Panc1 (cell line): Measurements from ENCODE around the gene HDDC2. TPM values are rescaled to one million over a fixed set of nuclear protein-coding genes. Genes with fewer than 3 reads are reported as not detected.

Experiments used
- ATAC-seq: fragments of 200-7000 bp; cut with Tn5 transposase; 2 replicates; pipeline ENCODE4 v1.9.1; 2020; ENCODE audit warnings: mild to moderate bottlenecking, moderate library complexity
- BruUV-seq: library from RNA; stranded (reverse); fragments of 400-500 nt; replicated peaks from 2 replicates; lab custom pipeline; 2021; lab: Mats Ljungman, UMichigan
- CTCF ChIA-PET: fragments of 300-600 bp; sonication (Branson Sonifier 250); formaldehyde crosslinking; loops from one replicate; lab custom pipeline; 2022; ENCODE audit warnings: antibody characterized with exemption; lab: Charles Lee
- POLR2A ChIA-PET: fragments of 300-600 bp; sonication (Branson Sonifier 250); formaldehyde crosslinking; loops from one replicate; lab custom pipeline; 2022; ENCODE audit warnings: antibody characterized with exemption; lab: Charles Lee
- DNase-seq: peaks from one replicate; pipeline ENCODE4 v3.0.0-alpha.2; 2010; ENCODE audit warnings: low read depth, low spot score
- H3K27ac ChIP-seq: 2 replicates; pipeline ENCODE4 v1.5.1; 2011; ENCODE audit warnings: mild to moderate bottlenecking, low read length, inconsistent platforms
- H3K27me3 ChIP-seq: fragments of 200-500 bp; sonication (Bioruptor generic); 2 replicates; pipeline ENCODE4 v1.6.0; 2014; ENCODE audit warnings: low read length, inconsistent platforms; ENCODE audit not compliant: control insufficient read depth, insufficient read depth
- H3K36me3 ChIP-seq: fragments of 200-500 bp; sonication (Bioruptor generic); 2 replicates; pipeline ENCODE4 v1.5.1; 2014; ENCODE audit warnings: inconsistent platforms, mild to moderate bottlenecking, low read length, moderate library complexity; ENCODE audit not compliant: control insufficient read depth, insufficient read depth
- H3K4me1 ChIP-seq: 2 replicates; pipeline ENCODE4 v1.5.1; 2011; ENCODE audit warnings: inconsistent platforms, mild to moderate bottlenecking, low read length, moderate library complexity; ENCODE audit not compliant: control insufficient read depth, insufficient read depth
- H3K4me3 ChIP-seq, 2 experiments: 2 replicates each; pipeline ENCODE4 v1.5.1; 2011 to 2012; ENCODE audit warnings: low read depth in 2 of 2, low read length in 2 of 2, mild to moderate bottlenecking in 2 of 2, inconsistent platforms in 1 of 2, moderate library complexity in 1 of 2
- H3K9me3 ChIP-seq: fragments of 200-500 bp; sonication (Bioruptor generic); 2 replicates; pipeline ENCODE4 v1.5.1; 2014; ENCODE audit warnings: low read depth, mild to moderate bottlenecking, inconsistent platforms, low read length, moderate library complexity; ENCODE audit not compliant: control insufficient read depth, insufficient read depth
- CTCF ChIP-seq: fragments of 450-650 bp; IDR thresholded peaks from 2 replicates; pipeline ENCODE4 v1.5.1; 2017; ENCODE audit warnings: mild to moderate bottlenecking
- POLR2AphosphoS5 ChIP-seq: IDR thresholded peaks from 2 replicates; pipeline ENCODE4 v1.6.1; 2012; ENCODE audit warnings: mild to moderate bottlenecking, low read depth, low read length, moderate library complexity
- REST ChIP-seq, 2 experiments: IDR thresholded peaks; 2 replicates each; pipeline ENCODE4 v1.6.1; 2011 to 2012; ENCODE audit warnings: low read depth in 2 of 2, control low read depth in 1 of 2, low read length in 1 of 2, mild to moderate bottlenecking in 1 of 2, moderate library complexity in 1 of 2; ENCODE audit not compliant: insufficient read depth in 1 of 2
- SIN3A ChIP-seq: IDR thresholded peaks from 2 replicates; pipeline ENCODE4 v1.6.1; 2012; ENCODE audit warnings: low read depth, mild to moderate bottlenecking, low read length, moderate library complexity, borderline replicate concordance; ENCODE audit not compliant: insufficient read depth
- TCF7L2 ChIP-seq: IDR thresholded peaks from 2 replicates; pipeline ENCODE4 v1.6.1; 2011; ENCODE audit warnings: mild to moderate bottlenecking, low read depth, low read length, inconsistent platforms
- in situ Hi-C: cut with HindIII; loops from 2 replicates; pipeline ENCODE4 v1.10.0; 2016; ENCODE audit warnings: low sequenced_read_pairs, low pct_unique_long_range_greater_than_20kb
- intact Hi-C: fragments of 100-400 bp; cut with micrococcal nuclease; formaldehyde crosslinking; loops from one replicate; pipeline ENCODE4 v1.10.0; 2022; ENCODE audit not compliant: unreplicated experiment
- total RNA-seq: library from RNA; stranded (reverse); gene quantifications from one replicate; pipeline ENCODE4 v1.2.1, GENCODE V29; 2021; ENCODE audit not compliant: unreplicated experiment

Gene HDDC2
- total RNA-seq, 1 experiment from 2014 or later = 88.8 TPM

GRCh38 chr6:125262016-125263013 is 39.5 kb downstream of the HDDC2 start:
- in situ Hi-C loops = no loop called here
- CTCF ChIA-PET = no interaction called here

More at GRCh38 chr6:125262016-125263013, 39.5 kb downstream of the HDDC2 start:
- DNase-seq = no peak
- Histone ChIP-seq H3K4me1 (no peaks in the 10 kb centered on the region), H3K9me3 (no peaks in the 10 kb centered on the region), H3K4me3 (no peak overlapping the region), H3K27ac (no peak overlapping the region), H3K36me3 (no peaks in the 10 kb centered on the region), H3K27me3 (0 out of 2 replicates have a peak, but pooled peaks cover 2% of the 10 kb centered on the region)
- TF ChIP-seq CTCF (no peak), REST (IDR thresholded peaks at IDR 0.05; ENCODE audit: insufficient read depth in 1 of 2, low read depth in 2 of 2, low read length in 1 of 2) (no peak), SIN3A (no peak), TCF7L2 (no peak), POLR2AphosphoS5 (no peak)
- no peak for ATAC-seq
- BruUV-seq = no TSS peak
- intact Hi-C loops = no loop called here
- POLR2A ChIA-PET = no interaction called here
